Uterus (tissue), 2 donors: ENCODE measurements around the gene RNU5D-1.
"Not testable (repeated sequence)": the region's sequence is repeated elsewhere in the genome, so short reads cannot be mapped to it uniquely, and the experiment has no call there.

Source experiments
- POLR2A ChIP-seq, 2 donors: fragments of 450-650 bp; IDR thresholded peaks; one replicate each; pipeline ENCODE4 v1.6.1; 2016; ENCODE audit warnings: antibody characterized with exemption in 2 of 2, mild to moderate bottlenecking in 1 of 2, moderate library complexity in 1 of 2
- TF ChIP-seq, protein P1 (sequence below), 4 experiments: fragments of 200-600 bp in 2 of 4; fragments of 450-650 bp in 2 of 4; sonication (generic) in 2 of 4; IDR thresholded peaks; one replicate each; pipeline ENCODE4 v1.5.1; 2016 to 2019; ENCODE audit warnings: antibody characterized with exemption in 4 of 4, mild to moderate bottlenecking in 2 of 4, moderate library complexity in 1 of 4

- TF ChIP-seq, protein P1, sequence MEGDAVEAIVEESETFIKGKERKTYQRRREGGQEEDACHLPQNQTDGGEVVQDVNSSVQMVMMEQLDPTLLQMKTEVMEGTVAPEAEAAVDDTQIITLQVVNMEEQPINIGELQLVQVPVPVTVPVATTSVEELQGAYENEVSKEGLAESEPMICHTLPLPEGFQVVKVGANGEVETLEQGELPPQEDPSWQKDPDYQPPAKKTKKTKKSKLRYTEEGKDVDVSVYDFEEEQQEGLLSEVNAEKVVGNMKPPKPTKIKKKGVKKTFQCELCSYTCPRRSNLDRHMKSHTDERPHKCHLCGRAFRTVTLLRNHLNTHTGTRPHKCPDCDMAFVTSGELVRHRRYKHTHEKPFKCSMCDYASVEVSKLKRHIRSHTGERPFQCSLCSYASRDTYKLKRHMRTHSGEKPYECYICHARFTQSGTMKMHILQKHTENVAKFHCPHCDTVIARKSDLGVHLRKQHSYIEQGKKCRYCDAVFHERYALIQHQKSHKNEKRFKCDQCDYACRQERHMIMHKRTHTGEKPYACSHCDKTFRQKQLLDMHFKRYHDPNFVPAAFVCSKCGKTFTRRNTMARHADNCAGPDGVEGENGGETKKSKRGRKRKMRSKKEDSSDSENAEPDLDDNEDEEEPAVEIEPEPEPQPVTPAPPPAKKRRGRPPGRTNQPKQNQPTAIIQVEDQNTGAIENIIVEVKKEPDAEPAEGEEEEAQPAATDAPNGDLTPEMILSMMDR (IDR thresholded peaks at IDR 0.05), result not testable (repeated sequence)
- TF ChIP-seq POLR2A (IDR thresholded peaks at IDR 0.05), result not testable (repeated sequence)
Measured at GRCh38 chr1:44699375-44699774, 31.6 kb downstream of the RNU5D-1 start.
